Esophagus muscularis mucosa (tissue), 4 donors: ENCODE data around the gene UBQLN4.

Source experiments
- CTCF ChIP-seq, 3 experiments: fragments of 200-600 bp in 2 of 3; fragments of 450-650 bp in 1 of 3; sonication (generic) in 2 of 3; IDR thresholded peaks; one replicate each; pipeline ENCODE4 v1.5.1; 2017 to 2019; ENCODE audit warnings: antibody characterized with exemption in 3 of 3, mild to moderate bottlenecking in 2 of 3, moderate library complexity in 1 of 3
- EP300 ChIP-seq: sonication (generic); formaldehyde crosslinking; IDR thresholded peaks from one replicate; pipeline ENCODE4 v1.6.1; 2017; ENCODE audit warnings: antibody characterized with exemption
- POLR2A ChIP-seq: fragments of 450-650 bp; IDR thresholded peaks from one replicate; pipeline ENCODE4 v1.6.1; 2017; ENCODE audit warnings: antibody characterized with exemption, moderate library complexity, mild to moderate bottlenecking, low read depth
- POLR2AphosphoS5 ChIP-seq, 2 donors: sonication (generic); formaldehyde crosslinking; IDR thresholded peaks; one replicate each; pipeline ENCODE4 v1.6.1; 2017; ENCODE audit warnings: antibody characterized with exemption in 2 of 2

GRCh38 chr1:156001021-156001661, 52.5 kb downstream of the UBQLN4 start:
- TF ChIP-seq CTCF (IDR thresholded peaks at IDR 0.05) (no peak), EP300 (no peak), POLR2AphosphoS5 (IDR thresholded peaks at IDR 0.05) (no peak), POLR2A (no peak)
